Subcutaneous adipose tissue (tissue), 4 donors: ENCODE results near the gene TRIM65. TPM values are rescaled to one million over a fixed set of nuclear protein-coding genes. Genes with fewer than 3 reads are reported as not detected.

Experiments used
- total RNA-seq, 4 donors: library from RNA; depleted of rRNA; stranded (reverse); fragments of >200 nt; gene quantifications; one replicate each; pipeline ENCODE4 v1.1.0, GENCODE V29; 2016
- TF ChIP-seq, protein P1 (sequence below): fragments of 450-650 bp; IDR thresholded peaks from one replicate; pipeline ENCODE4 v1.5.1; 2016; ENCODE audit warnings: low read depth, mild to moderate bottlenecking, control low read depth, antibody characterized with exemption, moderate library complexity

The TRIM65 gene
- total RNA-seq, 4 donors from 2014 or later, result 14.3 to 33.9 (median 24.7) TPM

- TF ChIP-seq, protein P1, sequence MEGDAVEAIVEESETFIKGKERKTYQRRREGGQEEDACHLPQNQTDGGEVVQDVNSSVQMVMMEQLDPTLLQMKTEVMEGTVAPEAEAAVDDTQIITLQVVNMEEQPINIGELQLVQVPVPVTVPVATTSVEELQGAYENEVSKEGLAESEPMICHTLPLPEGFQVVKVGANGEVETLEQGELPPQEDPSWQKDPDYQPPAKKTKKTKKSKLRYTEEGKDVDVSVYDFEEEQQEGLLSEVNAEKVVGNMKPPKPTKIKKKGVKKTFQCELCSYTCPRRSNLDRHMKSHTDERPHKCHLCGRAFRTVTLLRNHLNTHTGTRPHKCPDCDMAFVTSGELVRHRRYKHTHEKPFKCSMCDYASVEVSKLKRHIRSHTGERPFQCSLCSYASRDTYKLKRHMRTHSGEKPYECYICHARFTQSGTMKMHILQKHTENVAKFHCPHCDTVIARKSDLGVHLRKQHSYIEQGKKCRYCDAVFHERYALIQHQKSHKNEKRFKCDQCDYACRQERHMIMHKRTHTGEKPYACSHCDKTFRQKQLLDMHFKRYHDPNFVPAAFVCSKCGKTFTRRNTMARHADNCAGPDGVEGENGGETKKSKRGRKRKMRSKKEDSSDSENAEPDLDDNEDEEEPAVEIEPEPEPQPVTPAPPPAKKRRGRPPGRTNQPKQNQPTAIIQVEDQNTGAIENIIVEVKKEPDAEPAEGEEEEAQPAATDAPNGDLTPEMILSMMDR, result no peak
Observed at GRCh38 chr17:75917141-75917916, 20.6 kb upstream of the TRIM65 start.

DNA sequence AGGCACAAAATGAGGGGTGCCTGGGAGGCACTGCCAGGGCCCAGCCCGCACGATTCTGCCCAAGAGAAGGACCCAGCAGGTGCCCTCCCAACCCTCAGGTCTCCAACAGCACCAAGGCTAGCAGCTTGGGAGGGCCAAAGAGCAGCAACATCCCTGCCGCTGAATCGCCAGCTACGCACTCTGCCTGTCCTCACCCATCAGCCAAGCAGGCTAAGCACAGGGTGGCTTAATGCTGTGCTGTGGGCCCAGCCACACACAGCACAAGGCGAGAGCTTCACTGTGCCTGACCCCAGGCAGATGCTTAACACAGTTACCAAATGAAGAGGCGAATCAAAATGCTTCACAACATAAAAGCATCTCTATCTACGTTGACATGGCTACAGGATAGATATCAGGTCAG is 18.5 kb upstream of the TRIM65 start:
- TF ChIP-seq, protein P1, result no peak

DNA sequence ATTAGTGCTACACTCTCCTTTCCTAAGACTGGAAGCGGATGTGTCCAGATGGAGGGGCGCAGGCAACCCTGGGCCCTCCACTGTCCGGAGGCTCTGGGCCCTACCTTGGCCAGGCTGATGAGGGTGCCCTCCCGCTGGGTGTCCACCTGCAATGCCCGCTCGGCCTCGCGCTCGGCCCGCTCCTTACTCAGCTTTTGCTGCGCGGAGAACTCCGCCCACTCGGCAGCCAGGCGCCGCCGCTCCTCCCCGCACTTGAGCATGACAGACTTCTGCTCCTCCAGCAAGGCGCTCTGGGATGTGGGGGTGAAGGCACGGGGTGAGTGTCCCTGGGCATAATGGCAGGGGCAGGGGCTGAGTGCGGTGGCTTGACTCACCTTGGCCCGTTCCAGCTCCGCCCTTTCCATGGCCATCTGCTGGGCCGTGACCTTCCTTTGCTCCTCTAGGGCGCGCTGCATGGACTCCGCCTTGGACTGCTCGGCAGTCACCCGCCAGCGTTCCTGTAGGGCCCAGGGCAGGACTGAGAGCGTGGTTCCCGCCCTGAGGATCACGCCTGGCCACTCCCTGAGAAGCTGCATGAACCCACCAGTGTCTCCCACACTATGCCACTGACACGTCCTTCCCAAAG is 18.0 kb upstream of the TRIM65 start:
- TF ChIP-seq, protein P1, result no peak

GRCh38 chr17:75913537-75914210 is 16.9 kb upstream of the TRIM65 start:
- TF ChIP-seq, protein P1, result no peak

DNA sequence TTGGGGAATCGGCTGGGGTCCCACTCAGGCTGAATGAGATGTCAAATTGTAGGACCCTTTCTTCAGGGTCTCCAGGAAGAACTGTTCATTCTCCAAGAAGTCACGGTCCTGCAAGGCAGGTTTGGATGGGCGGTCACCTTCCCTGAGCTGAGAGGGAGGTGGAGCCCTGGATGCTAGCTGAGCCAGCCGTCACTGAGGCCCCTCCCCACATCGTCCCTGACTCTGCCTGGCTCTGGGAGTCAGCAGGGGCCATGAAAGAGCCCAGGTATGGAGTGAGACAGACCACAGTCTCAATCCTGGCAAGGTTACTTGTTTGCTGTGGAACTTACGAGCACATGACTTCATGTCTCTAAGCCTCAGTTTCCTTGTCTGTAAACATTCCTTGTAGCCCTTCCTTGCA is 13.9 kb upstream of the TRIM65 start:
- TF ChIP-seq, protein P1, result no peak

DNA sequence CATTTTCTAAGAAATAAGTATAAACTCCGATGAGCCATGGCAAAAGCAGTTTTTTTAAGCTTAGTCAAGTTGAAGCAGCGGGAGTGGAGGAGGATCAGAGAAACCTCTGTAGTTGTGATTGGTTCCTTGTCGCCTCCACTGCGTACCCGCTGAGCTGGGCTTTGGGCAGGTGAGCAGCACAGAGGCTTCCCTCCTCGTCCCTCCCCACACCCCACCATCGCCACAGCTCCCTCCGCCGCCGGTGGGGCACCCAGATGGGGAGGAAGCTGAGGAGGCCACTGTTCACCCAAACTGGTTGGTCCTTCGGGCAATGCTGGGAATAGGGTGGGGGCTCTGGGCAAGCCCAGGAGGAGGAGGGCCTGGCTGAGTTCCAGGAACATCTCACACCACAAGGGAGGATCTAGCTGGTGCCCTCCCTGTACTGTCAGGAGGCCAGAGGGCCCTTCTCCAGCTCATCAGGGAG is 13.1 kb upstream of the TRIM65 start:
- TF ChIP-seq, protein P1, result no peak

DNA sequence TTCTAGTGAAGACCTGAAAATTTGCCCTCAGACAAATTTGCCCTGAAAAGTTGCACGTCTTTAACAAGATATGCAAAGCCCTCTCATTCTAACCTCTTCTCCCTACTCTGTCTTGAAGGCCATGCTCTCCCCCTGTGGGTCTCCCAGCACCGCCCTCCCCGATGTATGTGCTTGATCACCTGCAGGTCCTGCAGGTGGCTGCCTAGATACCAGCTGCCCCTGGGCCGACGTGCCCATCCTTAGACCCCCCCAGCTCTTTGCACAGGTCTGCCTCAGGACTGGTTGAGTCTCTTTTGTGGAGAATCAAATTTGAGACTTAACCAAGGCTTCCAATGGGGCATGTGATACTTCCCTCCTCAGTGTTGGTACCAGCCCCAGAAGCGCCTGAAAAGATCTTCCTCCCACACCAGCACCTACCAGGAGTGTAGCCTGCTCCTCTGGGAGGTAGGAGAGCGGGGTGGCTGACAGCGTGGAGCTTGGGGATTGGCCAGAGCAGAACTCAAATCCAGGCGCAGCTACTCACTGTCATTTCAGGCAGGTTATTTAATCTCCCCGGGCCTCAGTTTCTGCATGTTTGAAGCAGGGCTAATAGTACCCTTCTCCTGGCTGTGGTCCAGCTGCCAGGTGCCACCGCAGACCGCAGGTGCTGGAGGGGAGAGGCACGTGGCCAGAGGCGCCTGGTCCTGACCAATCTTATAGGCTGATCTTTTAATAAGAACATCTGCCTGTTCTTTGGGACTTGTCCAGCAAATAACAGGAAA is 12.5 kb upstream of the TRIM65 start:
- TF ChIP-seq, protein P1, result no peak
